Naive thymus-derived CD4-positive, alpha-beta T cell (primary cell): ENCODE results near the gene CAMK2D. TPM values are rescaled to one million over a fixed set of nuclear protein-coding genes. Genes with fewer than 3 reads are reported as not detected.

ENCODE experiments used
- ATAC-seq: fragments of 150-1000 bp; cut with Tn5 transposase; 2 replicates; pipeline ENCODE4 v1.10.0; 2021; ENCODE audit warnings: mild to moderate bottlenecking, moderate library complexity
- CTCF ChIA-PET: fragments of 350-600 bp; sonication (Branson Sonifier 250); formaldehyde crosslinking; loops from one replicate; lab custom pipeline; 2021; ENCODE audit warnings: antibody characterized with exemption; lab: Charles Lee
- POLR2A ChIA-PET: fragments of 350-600 bp; sonication (Branson Sonifier 250); formaldehyde crosslinking; loops from one replicate; lab custom pipeline; 2021; ENCODE audit warnings: antibody characterized with exemption, inconsistent platforms; lab: Charles Lee
- DNase-seq, 9 donors: peaks; one replicate each; pipeline versions ENCODE4 v3.0.0 to v3.0.0-alpha.2; 2020 to 2022; ENCODE audit warnings: mixed read lengths in 1 of 9
- H3K27ac ChIP-seq: one replicate; pipeline ENCODE4 v1.7.0; 2013; ENCODE audit warnings: mild to moderate bottlenecking, low read depth, low read length, moderate library complexity
- H3K27me3 ChIP-seq, 2 donors: one replicate each; pipeline ENCODE4 v1.7.0; 2013; ENCODE audit warnings: low read length in 2 of 2, mild to moderate bottlenecking in 2 of 2, moderate library complexity in 2 of 2; ENCODE audit not compliant: control insufficient read depth in 2 of 2, insufficient read depth in 2 of 2
- H3K36me3 ChIP-seq, 3 experiments: 1 replicate in 2 of 3; 2 replicates in 1 of 3; pipeline ENCODE4 v1.7.0; 2013; ENCODE audit warnings: low read length in 3 of 3, mild to moderate bottlenecking in 3 of 3, moderate library complexity in 1 of 3; ENCODE audit not compliant: insufficient read depth in 3 of 3, control insufficient read depth in 2 of 3
- H3K4me1 ChIP-seq, 2 donors: one replicate each; pipeline ENCODE4 v1.7.0; 2013; ENCODE audit warnings: low read length in 2 of 2, mild to moderate bottlenecking in 2 of 2, moderate library complexity in 1 of 2; ENCODE audit not compliant: control insufficient read depth in 2 of 2, insufficient read depth in 2 of 2
- H3K4me3 ChIP-seq: 2 replicates; pipeline ENCODE4 v1.7.0; 2013; ENCODE audit warnings: mild to moderate bottlenecking, low read length
- H3K9me3 ChIP-seq, 3 experiments: 1 replicate in 2 of 3; 2 replicates in 1 of 3; pipeline ENCODE4 v1.7.0; 2013; ENCODE audit warnings: low read length in 3 of 3; ENCODE audit not compliant: control insufficient read depth in 2 of 3
- H3K27ac Mint-ChIP-seq, 9 donors: one replicate each; pipeline ENCODE4 v1.8.0; 2020 to 2022; ENCODE audit warnings: mixed read lengths in 9 of 9, mild to moderate bottlenecking in 8 of 9, moderate library complexity in 5 of 9, inconsistent platforms in 2 of 9
- H3K27me3 Mint-ChIP-seq, 5 donors: one replicate each; pipeline ENCODE4 v1.8.0; 2021 to 2022; ENCODE audit warnings: mixed read lengths in 5 of 5, mild to moderate bottlenecking in 1 of 5
- H3K36me3 Mint-ChIP-seq, 5 donors: one replicate each; pipeline ENCODE4 v1.8.0; 2020 to 2022; ENCODE audit warnings: mixed read lengths in 5 of 5, mild to moderate bottlenecking in 3 of 5, inconsistent platforms in 1 of 5
- H3K4me1 Mint-ChIP-seq, 7 donors: one replicate each; pipeline ENCODE4 v1.8.0; 2020 to 2022; ENCODE audit warnings: mixed read lengths in 7 of 7, mild to moderate bottlenecking in 3 of 7, inconsistent platforms in 1 of 7
- H3K4me3 Mint-ChIP-seq, 10 donors: one replicate each; pipeline ENCODE4 v1.8.0; 2020 to 2022; ENCODE audit warnings: mild to moderate bottlenecking in 10 of 10, mixed read lengths in 10 of 10, moderate library complexity in 6 of 10, inconsistent platforms in 2 of 10
- H3K9me3 Mint-ChIP-seq, 11 donors: one replicate each; pipeline ENCODE4 v1.8.0; 2020 to 2022; ENCODE audit warnings: mixed read lengths in 11 of 11, mild to moderate bottlenecking in 4 of 11, inconsistent platforms in 1 of 11, moderate library complexity in 1 of 11
- intact Hi-C, 2 donors: fragments of 100-400 bp; cut with micrococcal nuclease; formaldehyde crosslinking; loops; one replicate each; pipeline ENCODE4 v1.15.1; 2023
- polyA plus RNA-seq, 2 donors: library from polyadenylated mRNA; unstranded; fragments of 300-500 nt; fragmentation: Illumina TruSeq; gene quantifications; one replicate each; pipeline ENCODE4 v1.2.3, GENCODE V29; 2021
- total RNA-seq, 6 experiments: library from RNA in 5 of 6; stranded (reverse) in 5 of 6; gene quantifications; 1 replicate in 5 of 6; 2 replicates in 1 of 6; pipeline ENCODE4 v1.2.3 and lab custom pipeline; 2021 to 2026

The CAMK2D gene
- total and polyA plus RNA-seq, 7 experiments from 2014 or later, result 13.5 to 41.2 (median 36.1) TPM

- intact Hi-C loops, result no loop called here
- Histone ChIP-seq H3K27ac (no peak overlapping the region), H3K4me1 (no peaks in the 10 kb centered on the region), H3K27me3 (no peaks in the 10 kb centered on the region), H3K9me3 (no peaks in the 10 kb centered on the region), H3K4me3 (no peak overlapping the region), H3K36me3 (peaks cover 0 to 32% (median 6%) of the 10 kb centered on the region in 3 experiments)
- H3K4me1 Mint-ChIP-seq, result peaks cover 0 to 1% (median 0%) of the 10 kb centered on the region in 7 donors
- no peak overlapping the region for H3K27ac Mint-ChIP-seq
- H3K4me3 Mint-ChIP-seq, result no peak overlapping the region
- peaks cover 20 to 66% (median 61%) of the 10 kb centered on the region in 5 donors for H3K36me3 Mint-ChIP-seq
- H3K9me3 Mint-ChIP-seq, result peaks cover 0 to 10% (median 0%) of the 10 kb centered on the region in 11 donors
- ATAC-seq (no peak), DNase-seq (no peak)
- ChIA-PET POLR2A (no interaction called here), CTCF (no interaction called here)
- H3K27me3 Mint-ChIP-seq, result no peaks in the 10 kb centered on the region
Measured at GRCh38 chr4:113500424-113500823, 261.1 kb downstream of the CAMK2D start.

GRCh38 chr4:113499696-113500095 lies 261.8 kb downstream of the CAMK2D start:
- ATAC-seq (no peak), DNase-seq (no peak)
- Histone ChIP-seq H3K4me3 (no peak overlapping the region), H3K9me3 (no peaks in the 10 kb centered on the region), H3K36me3 (peaks cover 0 to 31% (median 6%) of the 10 kb centered on the region in 3 experiments), H3K4me1 (no peaks in the 10 kb centered on the region), H3K27me3 (no peaks in the 10 kb centered on the region), H3K27ac (no peak overlapping the region)
- Mint-ChIP-seq H3K4me3 (no peak overlapping the region), H3K36me3 (peaks cover 23 to 67% (median 59%) of the 10 kb centered on the region in 5 donors), H3K4me1 (peaks cover 0 to 1% (median 0%) of the 10 kb centered on the region in 7 donors), H3K27me3 (no peaks in the 10 kb centered on the region), H3K27ac (peak overlapping the region in 1 of 9 donors; percentile 12), H3K9me3 (peaks cover 0 to 15% (median 0%) of the 10 kb centered on the region in 11 donors)
- intact Hi-C loops, result no loop called here
- ChIA-PET POLR2A (no interaction called here), CTCF (no interaction called here)

- Histone ChIP-seq H3K4me3 (no peak overlapping the region), H3K27ac (no peak overlapping the region), H3K36me3 (peaks cover 0 to 31% (median 6%) of the 10 kb centered on the region in 3 experiments), H3K4me1 (no peaks in the 10 kb centered on the region), H3K27me3 (no peaks in the 10 kb centered on the region), H3K9me3 (no peaks in the 10 kb centered on the region)
- H3K36me3 Mint-ChIP-seq, result peaks cover 19 to 64% (median 56%) of the 10 kb centered on the region in 5 donors
- ATAC-seq, result no peak
- POLR2A ChIA-PET, result no interaction called here
- H3K4me3 Mint-ChIP-seq, result no peak overlapping the region
- no peak overlapping the region for H3K27ac Mint-ChIP-seq
- H3K9me3 Mint-ChIP-seq, result peaks cover 0 to 15% (median 0%) of the 10 kb centered on the region in 11 donors
- peaks cover 0 to 1% (median 0%) of the 10 kb centered on the region in 7 donors for H3K4me1 Mint-ChIP-seq
- H3K27me3 Mint-ChIP-seq, result no peaks in the 10 kb centered on the region
- DNase-seq, result no peak
- intact Hi-C loops, result no loop called here
- CTCF ChIA-PET, result no interaction called here
Measured at GRCh38 chr4:113499166-113499565, 262.4 kb downstream of the CAMK2D start.

GRCh38 chr4:113497154-113497884 lies 264.2 kb downstream of the CAMK2D start:
- H3K36me3 Mint-ChIP-seq, result peaks cover 17 to 55% (median 46%) of the 10 kb centered on the region in 5 donors

GRCh38 chr4:113496698-113497097 lies 264.8 kb downstream of the CAMK2D start:
- no peaks in the 10 kb centered on the region for H3K9me3 ChIP-seq
- Mint-ChIP-seq H3K4me1 (peaks cover 0 to 1% (median 0%) of the 10 kb centered on the region in 7 donors), H3K27ac (no peak overlapping the region), H3K9me3 (peaks cover 0 to 11% (median 2%) of the 10 kb centered on the region in 11 donors), H3K4me3 (no peak overlapping the region), H3K27me3 (no peaks in the 10 kb centered on the region), H3K36me3 (peaks cover 14 to 52% (median 42%) of the 10 kb centered on the region in 5 donors)
- intact Hi-C loops, result no loop called here
- no peak overlapping the region for H3K27ac ChIP-seq
- peaks cover 0 to 23% (median 6%) of the 10 kb centered on the region in 3 experiments for H3K36me3 ChIP-seq
- CTCF ChIA-PET, result no interaction called here
- POLR2A ChIA-PET, result no interaction called here
- no peak overlapping the region for H3K4me3 ChIP-seq
- H3K27me3 ChIP-seq, result no peaks in the 10 kb centered on the region
- no peaks in the 10 kb centered on the region for H3K4me1 ChIP-seq
- DNase-seq, result no peak
- no peak for ATAC-seq

More at GRCh38 chr4:113497154-113497884, 264.2 kb downstream of the CAMK2D start:
- Histone ChIP-seq H3K36me3 (peaks cover 0 to 23% (median 6%) of the 10 kb centered on the region in 3 experiments), H3K9me3 (no peaks in the 10 kb centered on the region), H3K4me3 (no peak overlapping the region), H3K27me3 (no peaks in the 10 kb centered on the region), H3K4me1 (no peaks in the 10 kb centered on the region), H3K27ac (no peak overlapping the region)
- Mint-ChIP-seq H3K4me1 (peaks cover 0 to 1% (median 0%) of the 10 kb centered on the region in 7 donors), H3K27me3 (no peaks in the 10 kb centered on the region), H3K9me3 (peaks cover 0 to 11% (median under 1%) of the 10 kb centered on the region in 11 donors), H3K27ac (no peak overlapping the region), H3K4me3 (no peak overlapping the region)
- intact Hi-C loops, result no loop called here
- ChIA-PET POLR2A (no interaction called here), CTCF (no interaction called here)
- ATAC-seq (no peak), DNase-seq (no peak)

GRCh38 chr4:113495790-113496189 lies 265.7 kb downstream of the CAMK2D start:
- no peaks in the 10 kb centered on the region for H3K4me1 ChIP-seq
- no peak overlapping the region for H3K27ac ChIP-seq
- H3K36me3 Mint-ChIP-seq, result peaks cover 14 to 52% (median 44%) of the 10 kb centered on the region in 5 donors
- H3K9me3 Mint-ChIP-seq, result peaks cover 0 to 11% (median 2%) of the 10 kb centered on the region in 11 donors
- CTCF ChIA-PET, result no interaction called here
- intact Hi-C loops, result no loop called here
- no peaks in the 10 kb centered on the region for H3K9me3 ChIP-seq
- peaks cover 0 to 1% (median 0%) of the 10 kb centered on the region in 7 donors for H3K4me1 Mint-ChIP-seq
- no peak overlapping the region for H3K27ac Mint-ChIP-seq
- DNase-seq (no peak), ATAC-seq (no peak)
- peaks cover 0 to 21% (median 6%) of the 10 kb centered on the region in 3 experiments for H3K36me3 ChIP-seq
- H3K27me3 Mint-ChIP-seq, result no peaks in the 10 kb centered on the region
- no peak overlapping the region for H3K4me3 ChIP-seq
- H3K4me3 Mint-ChIP-seq, result no peak overlapping the region
- H3K27me3 ChIP-seq, result no peaks in the 10 kb centered on the region
- POLR2A ChIA-PET, result no interaction called here
